HG03520 (cell line): ENCODE data around the gene SRPK2.
"Not testable (repeated sequence)": the region's sequence is repeated elsewhere in the genome, so short reads cannot be mapped to it uniquely, and the experiment has no call there.

Source experiments
- ATAC-seq: cut with Tn5 transposase; IDR thresholded peaks from one replicate; pipeline ENCODE4 v1.9.1; 2021; ENCODE audit warnings: mild to moderate bottlenecking, moderate library complexity; ENCODE audit not compliant: unreplicated experiment

Gene SRPK2

DNA sequence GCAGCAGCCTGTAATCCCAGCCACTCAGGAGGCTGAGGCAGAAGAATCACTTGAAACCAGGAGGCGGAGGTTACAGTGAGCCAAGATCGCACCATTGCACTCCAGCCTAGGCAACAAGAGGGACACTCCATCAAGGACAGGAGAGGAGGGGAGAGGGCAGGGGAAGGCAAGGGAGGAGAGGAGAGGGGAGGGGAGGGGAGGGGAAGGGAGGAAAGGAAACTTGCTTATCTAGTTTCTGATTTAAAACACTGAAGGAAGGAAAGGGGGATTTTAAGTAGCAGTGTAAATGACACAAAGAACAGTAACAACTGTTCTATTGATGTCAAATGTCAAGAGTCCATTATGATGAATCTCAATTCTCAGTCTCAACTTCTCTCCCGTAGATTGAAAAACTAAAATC lies 43.7 kb downstream of the SRPK2 start:
- no peak for ATAC-seq

DNA sequence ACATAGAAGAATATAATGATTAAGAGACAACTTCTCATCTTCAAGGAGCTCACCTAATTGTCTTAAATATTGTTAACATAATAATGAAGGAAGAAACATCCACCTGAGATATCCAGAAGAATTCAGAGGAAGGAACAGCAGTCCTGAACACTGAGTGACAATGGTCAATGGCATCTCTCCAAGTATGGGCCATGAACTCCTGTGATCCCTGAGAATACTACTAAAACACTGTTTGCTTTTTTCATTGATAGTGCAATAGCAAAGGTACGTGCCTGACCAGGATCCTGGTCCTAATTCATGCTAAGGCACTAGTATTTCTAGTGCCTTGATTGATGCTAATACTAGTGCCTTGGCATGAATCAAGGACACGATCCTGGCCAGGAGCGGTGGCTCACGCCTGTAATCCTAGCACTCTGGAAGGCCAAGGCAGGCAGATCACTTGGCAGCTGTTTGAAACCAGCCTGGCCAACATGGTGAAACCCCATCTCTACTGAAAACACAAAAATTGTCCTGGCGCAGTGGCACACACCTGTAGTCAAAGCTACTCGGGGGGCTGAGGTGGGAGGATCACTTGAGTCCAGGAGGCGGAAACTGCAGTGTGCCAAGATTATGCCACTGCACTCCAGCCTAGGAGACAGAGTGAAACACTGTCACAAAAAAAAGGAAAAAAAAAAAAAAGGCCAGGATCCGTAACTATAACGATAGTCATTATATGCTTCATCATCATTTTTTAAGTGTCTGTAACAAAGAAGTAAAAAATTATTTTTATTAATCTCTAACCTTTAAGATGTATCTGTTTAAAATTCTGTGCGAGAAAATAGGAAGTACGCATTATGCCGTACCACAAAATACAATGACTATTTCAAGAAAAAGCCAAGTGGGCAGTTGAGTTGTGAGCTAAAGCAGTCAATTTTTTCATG lies 49.1 kb downstream of the SRPK2 start:
- no peak for ATAC-seq

DNA sequence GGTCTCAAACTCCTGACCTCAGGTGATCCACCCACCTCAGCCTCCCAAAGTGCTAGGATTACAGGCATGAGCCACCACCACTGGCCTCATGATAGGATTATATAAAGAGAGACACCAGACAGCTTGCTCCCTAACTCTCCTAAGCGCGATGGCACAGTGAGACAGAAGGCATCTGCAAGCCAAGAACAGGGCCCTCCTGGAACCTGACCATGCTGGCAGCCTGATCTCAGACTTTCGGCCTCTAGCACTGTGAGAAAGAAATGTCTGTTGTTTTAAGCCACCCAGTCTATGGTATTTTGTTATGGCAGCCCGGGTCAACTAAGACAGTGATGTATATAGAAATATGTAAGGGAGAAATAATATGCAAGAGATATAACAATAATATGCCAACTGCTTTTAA lies 51.2 kb downstream of the SRPK2 start:
- no peak for ATAC-seq

DNA sequence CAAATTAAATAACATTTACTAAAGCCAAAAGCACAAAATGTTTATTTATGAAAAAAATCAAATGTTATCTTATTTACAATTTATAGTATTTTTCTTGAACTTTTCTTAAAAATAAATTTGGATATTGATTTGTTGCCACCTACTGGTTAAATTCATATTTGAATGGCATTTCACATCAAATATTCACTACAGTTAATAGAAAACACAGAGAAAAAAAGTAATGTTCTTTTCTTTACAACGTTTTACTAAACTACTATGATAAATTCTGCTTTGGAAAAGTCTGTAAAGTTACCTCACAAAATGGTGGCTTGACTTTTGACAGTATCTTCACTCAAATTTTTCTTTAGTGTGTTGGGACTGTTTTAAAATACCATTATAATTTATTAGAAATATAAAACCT lies 52.7 kb downstream of the SRPK2 start:
- no peak for ATAC-seq

DNA sequence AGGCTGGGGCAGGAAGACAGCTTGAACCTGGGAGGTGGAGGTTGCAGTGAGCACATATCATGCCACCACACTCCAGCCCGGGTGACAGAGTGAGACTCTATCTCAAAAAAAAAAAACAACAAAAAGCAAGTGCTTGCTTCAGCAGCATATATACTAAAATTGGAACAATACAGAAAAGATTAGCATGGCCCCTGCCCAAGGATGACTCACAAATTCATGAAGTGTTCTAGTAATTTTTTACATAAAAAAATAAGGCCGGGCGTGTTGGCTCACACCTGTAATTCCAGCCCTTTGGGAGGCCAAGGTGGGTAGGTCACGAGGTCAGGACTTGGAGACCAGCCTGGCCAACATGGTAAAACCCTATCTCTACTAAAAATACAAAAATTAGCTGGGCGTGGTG lies 56.1 kb downstream of the SRPK2 start:
- not testable (repeated sequence) for ATAC-seq

DNA sequence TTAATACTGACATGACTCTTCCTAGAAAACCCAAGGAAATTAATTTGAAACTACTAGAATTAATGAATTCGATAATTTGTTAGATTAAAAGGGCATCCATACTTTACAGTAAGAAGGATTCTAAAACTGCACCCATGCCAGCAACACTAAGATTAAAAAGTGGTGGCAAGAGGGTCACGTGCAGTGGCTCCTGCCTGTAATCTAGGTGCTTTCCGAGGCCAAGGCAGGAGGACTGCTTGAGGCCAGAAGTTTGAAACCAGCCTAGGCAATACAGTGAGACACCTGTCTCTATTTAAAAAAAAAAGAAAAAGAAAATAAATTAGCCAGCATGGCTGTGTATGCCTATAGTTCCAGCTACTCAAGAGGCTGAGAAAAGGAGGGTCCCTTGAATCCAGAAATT lies 58.2 kb downstream of the SRPK2 start:
- no peak for ATAC-seq

DNA sequence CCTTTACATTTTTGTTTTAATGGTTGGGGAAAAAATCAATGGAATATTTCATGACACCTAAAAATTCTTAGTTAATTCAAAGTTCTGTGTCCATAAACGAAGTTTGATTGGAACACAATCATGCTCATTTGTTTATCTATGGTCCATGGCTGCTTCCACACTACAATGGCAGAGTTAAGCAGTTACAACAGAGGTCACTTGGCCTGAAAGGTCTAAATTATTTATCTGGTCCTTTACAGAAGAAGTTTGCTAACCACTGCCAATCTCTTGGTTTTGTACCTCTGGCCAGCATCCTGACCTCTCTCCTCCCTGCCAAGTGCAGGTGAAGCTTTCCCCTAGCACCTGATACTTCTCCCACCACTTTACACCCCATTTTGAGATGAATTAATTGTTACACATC lies 61.5 kb downstream of the SRPK2 start:
- no peak for ATAC-seq

DNA sequence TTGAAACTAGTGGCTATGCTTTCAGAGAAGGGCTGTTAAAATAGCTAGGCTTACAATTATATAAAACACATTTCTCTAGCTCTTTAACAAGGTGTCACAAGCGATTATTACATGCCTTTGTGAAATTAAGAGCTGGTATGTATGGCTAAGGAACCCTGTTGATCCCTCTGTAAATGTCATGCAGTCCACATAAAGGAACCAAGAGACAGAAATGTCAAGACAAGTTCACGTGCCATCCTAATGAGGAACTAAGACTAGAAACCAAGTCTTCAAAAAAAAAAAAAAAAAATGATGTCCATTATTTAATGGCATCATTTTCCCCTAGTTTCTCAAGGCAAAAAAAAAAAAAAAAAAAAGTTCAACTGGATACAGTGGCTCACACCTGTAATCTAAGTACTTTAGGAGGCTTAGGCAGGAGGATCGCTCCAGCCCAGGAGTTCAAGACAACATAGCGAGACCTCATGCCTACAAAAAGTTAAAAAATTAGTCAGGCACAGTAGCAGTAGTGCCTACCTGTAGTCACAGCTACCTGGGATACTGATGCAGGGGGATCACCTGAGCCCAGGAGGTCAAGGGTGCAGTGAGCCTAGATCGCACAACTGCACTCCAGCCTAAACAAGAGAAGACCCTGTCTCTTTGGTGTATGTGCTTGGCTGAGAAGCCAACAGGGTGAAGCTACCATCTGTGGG lies 63.4 kb downstream of the SRPK2 start:
- no peak for ATAC-seq

DNA sequence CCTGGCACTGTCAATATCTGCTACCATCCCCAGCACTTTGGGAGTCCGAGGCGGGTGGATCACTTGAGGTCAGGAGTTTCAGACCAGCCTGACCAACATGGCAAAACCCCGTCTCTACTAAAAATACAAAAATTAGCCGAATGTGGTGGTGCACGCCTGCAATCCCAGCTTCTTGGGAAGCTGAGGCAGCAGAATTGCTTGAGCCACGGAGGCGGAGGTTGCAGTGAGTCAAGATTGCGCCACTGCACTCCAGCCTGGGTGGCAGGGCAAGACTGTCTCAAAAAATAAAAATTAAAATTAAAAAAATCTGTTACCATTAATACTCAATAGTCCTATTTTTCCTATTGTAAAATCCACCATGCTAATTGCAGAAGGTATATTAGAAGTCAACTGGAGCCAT lies 64.1 kb downstream of the SRPK2 start:
- ATAC-seq: not testable (repeated sequence)

DNA sequence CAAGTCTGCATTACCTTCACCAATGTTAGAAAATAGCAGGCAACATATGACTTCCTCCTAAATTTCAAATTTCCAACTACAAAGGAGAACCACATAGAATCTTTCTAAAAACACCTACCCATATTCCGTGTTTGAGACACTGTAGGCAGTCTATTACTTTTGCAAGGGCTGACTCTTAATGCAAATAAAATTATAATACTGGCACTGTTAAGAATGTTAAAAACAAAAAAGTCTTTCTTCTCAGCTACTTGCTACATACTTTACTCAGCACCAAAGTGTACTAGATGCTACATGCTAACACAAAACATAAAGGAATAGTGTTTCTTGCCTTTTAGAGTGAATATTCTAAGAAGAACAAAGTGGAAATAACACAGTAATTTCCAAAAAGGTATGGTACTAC lies 65.4 kb downstream of the SRPK2 start:
- no peak for ATAC-seq

DNA sequence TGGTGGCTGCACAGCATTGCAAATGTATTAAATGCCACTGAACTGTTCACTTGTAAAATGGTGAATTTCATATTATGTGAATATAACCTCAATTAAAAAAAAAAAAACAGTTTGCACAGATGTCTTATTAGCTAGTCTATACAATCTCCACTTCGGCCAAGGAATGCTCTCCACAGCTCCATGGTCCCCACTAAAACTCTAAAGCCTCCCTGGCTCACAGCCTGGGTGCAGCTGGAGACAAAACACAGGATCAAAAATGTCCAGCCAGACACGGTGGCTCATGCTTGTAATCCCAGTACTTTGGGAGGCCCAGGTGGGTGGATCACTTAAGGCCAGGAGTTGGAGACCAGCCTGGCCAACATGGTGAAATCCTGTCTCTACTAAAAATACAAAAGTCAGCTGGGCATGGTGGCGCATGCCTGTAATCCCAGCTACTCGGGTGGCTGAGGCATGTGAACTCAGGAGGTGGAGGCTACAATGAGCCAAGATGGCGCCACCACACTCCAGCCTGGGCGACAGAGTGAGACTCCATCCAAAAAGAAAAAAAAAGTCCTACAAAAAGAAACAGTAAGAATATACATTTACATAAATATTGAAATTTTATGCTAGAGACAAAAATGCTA lies 66.0 kb downstream of the SRPK2 start:
- ATAC-seq: no peak

DNA sequence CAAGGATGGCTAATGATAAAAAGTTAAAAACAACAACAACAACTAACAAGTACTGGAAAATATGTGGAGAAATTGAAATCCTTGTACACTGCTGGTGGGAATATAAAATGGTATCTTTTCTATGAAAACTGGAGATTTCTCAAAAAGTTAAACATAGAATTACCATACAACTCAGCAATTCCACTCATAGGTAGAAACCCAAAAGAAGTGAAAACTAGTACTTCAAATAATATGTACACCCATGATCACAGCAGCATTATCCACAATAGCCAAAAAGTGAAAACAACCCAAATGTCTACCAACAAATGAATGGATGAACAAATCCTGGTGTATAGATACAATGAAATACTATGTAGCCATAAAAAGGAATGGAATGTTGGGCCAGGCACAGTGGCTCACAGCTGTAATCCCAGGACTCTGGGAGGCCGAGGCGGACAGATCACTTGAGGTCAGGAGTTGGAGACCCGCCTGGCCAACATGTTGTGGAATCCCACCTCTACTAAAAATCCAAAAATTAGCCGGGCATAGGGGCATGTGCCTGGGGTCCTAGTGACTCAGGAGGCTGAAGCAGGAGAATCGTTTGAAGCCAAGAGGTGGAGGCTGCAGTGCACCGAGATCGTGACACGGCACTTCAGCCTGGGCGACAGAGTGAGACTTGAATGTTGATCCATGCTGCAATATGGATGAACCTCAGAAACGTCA lies 66.8 kb downstream of the SRPK2 start:
- no peak for ATAC-seq

DNA sequence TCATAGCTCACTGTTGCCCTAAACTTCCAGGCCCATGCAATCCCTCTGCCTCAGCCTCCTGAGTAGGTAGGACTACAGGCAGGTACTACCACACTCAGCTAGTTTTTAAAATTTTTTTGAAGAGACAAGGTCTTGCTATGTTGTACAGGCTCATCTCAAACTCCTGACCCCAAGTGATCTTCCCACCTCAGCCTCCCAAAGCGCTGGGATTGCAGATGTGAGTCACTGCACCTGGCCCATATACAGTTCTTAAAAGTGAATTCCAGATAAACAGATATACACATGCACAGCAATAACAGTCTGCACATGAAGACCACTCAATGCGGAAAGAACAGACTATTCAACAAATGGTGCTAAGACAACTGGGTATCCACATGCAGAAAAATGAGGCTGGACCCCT lies 67.8 kb downstream of the SRPK2 start:
- no peak for ATAC-seq

DNA sequence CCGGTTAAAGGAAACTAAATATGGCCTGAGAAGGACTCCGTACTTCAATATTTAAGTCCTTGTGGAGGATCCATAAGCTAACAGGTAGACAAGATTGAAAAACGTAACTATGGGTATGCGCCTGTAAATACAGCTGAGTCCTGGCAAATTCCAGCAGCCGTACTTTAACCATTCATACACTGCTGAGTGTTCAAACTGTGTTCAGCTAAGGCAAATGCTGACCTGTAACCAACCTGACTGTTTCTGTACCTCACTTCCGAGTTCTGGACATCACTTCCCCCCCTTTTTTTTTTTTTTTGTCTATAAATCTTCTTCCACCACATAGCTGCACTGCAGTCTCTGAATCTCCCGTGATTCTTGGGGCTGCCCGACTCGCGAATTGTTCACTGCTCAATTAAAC lies 69.1 kb downstream of the SRPK2 start:
- ATAC-seq: no peak

DNA sequence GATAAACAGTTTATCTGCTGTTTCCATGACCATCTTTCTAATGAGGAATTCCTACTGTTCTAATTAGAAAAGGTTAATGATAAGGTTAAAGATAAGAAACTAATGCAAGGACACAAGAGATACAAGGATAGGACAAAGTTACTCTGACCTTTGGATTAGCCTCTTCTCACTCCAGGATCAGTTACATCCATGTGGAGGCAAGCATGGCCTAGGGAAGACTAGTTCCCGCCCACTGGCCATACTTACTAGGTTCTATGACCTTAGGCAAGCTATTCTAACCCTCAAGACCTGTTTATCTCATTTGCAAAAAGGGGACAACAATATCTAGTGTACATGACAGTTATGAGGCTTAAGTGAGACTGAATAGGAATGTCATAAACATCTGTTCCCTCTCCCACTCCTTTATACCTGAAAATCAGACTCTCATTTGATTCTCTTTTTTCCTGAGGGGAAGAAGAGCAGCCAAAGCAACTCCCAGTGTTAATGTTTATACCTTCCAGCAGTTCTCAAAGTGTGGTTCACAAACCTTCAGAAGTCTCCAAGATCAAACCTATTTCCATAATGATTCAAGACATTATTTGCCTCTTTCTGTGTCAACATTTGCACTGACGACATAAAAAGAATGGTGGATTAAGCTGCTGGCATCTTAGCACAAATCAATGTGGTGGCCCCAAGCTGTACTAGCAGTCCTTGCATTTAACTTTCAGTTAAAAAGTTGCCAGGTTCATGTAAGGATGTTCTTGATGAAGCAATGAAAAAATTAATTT lies 72.0 kb downstream of the SRPK2 start:
- ATAC-seq: no peak

DNA sequence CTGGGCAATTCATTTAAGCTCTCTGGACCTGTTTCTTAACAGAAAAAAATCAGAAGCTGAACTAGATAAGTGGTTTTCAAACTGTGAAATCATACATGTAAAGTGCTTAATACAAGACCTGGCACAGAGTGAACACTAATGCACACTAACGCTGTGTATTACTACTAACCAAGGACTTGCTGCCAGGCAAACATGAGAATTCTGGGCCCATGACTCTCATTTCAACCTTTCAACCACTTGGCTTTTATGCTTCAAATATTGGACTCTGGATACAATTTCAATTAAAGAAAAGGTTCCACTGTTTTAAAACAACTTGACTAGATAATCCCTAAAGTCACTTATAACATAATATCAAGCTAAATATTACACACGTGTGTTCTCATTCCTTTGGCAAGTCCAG lies 73.4 kb downstream of the SRPK2 start:
- ATAC-seq: no peak

DNA sequence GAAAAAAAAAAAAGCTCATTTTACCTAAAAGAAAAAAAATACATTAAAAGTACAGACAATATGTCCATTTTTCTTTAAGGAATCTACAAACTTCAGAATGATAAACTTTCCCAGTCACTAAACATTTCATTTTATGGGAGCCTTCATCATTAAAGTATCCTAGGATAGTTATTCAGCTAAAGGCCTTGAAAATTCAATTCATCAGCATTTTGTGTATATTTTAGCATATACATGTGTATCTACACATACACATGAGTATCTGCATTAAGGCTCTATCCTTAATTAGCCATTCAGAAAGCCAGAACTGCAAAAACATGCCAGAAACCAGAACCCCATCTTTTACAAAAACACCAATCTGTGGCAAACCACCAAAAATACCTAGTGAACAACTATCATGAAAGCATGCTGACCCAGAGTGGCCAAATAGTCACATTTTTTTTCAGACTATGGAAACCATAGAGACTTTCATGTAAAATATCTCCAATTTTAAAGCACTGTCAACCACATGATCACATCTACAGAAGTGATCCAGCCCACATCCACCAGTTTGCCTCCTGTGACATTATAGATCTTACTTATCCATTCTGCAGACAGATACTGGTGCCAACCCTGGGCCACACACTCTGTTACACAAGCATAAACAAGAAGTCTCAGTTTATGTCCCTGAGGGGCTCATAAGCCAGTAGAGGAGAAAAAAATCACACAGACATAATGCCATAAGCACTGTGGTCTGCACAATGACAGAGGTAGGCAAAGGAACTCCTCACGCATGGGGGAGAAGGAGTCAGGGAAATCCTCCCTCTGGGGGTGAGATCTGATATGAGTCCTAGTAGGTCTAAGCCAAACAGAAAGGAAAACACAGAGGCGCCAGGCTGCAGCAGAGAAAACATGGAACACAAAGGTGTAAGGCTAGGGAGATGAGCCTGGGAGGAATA lies 79.2 kb downstream of the SRPK2 start:
- ATAC-seq: no peak

DNA sequence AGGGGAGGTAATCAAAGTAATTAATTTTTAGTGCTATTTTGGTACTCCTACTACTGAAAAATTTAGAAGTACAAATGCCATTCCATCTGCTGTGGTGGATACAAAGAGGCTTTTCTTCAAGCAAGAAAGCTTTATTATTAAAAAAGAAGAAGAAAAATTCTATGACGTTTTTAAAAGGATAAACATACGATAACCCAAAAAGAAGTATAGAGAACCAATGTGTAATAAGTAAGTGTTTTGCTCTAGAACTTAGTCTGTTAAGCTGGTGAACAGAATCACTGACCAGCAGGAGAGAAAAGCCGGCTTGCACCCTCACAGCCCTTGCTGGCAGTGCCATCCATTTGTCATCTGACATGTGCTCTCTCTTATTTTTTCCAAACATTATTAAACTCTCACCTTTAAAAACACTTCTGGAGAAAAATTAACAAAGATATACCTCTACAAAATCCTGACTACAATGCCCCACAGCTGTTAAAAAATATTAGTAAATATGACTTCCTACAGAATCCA lies 81.5 kb downstream of the SRPK2 start:
- no peak for ATAC-seq

DNA sequence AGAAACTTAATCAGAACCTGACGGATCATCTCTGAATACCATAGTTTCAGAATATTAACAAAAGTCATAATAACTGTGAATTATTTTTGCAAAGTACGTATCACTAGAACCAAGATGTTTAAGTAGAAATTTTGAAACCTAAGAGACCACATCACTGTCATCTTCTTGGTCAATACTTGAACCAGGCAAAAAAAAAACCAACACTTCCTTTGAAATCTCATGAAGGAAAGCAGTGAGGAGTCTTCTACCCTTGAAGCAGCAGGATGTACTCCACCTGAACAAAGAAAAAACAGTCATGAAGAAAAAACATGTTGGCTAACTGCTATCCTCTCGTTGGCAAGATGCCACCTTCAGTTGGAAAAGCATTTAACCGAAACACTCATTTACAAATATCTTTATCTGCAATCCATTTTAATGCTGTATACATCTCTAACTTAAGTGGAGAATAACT lies 82.4 kb downstream of the SRPK2 start:
- no peak for ATAC-seq
